ENCODE measurements around the gene ARHGEF9.
"Not testable (repeated sequence)": the region's sequence is repeated elsewhere in the genome, so short reads cannot be mapped to it uniquely, and the experiment has no call there.

The ARHGEF9 gene

DNA sequence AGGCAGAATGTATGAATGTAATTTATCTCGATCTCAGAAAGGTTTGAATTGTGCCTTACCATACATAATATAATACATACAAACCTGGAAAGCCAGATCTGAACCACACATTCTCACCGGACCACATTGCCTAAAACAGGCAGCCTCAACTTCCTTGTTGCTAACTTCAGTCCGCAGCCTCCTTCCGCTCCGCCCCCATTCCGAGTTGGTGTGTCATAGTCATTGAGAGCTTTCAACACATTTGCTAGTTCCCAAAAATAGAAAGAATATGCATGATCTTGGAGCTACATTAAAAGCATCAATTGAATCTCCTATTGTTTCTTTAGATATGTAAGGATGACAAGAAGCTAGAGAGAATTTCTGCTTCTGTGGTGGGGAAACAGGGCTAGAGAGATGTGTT lies 127.2 kb downstream of the ARHGEF9 start:
- no peak overlapping the region for H3K4me3 ChIP-seq (ENCODE audit: low read length)
- no peaks in the 10 kb centered on the region for H3K9me3 ChIP-seq (ENCODE audit: insufficient read depth, low read depth, low read length)
- H3K36me3 ChIP-seq (ENCODE audit: insufficient read depth, low read depth, low read length), result peaks cover 58% of the 10 kb centered on the region
- no peak overlapping the region for H3K9ac ChIP-seq (ENCODE audit: low read depth, low read length)
- H3K27me3 ChIP-seq (ENCODE audit: insufficient read depth, low read length), result no peaks in the 10 kb centered on the region
- H3K4me1 ChIP-seq (ENCODE audit: insufficient read depth, low read length), result no peaks in the 10 kb centered on the region; the same call in 1 of the 2 replicates
- no peak overlapping the region for H3K27ac ChIP-seq (ENCODE audit: low read length)

DNA sequence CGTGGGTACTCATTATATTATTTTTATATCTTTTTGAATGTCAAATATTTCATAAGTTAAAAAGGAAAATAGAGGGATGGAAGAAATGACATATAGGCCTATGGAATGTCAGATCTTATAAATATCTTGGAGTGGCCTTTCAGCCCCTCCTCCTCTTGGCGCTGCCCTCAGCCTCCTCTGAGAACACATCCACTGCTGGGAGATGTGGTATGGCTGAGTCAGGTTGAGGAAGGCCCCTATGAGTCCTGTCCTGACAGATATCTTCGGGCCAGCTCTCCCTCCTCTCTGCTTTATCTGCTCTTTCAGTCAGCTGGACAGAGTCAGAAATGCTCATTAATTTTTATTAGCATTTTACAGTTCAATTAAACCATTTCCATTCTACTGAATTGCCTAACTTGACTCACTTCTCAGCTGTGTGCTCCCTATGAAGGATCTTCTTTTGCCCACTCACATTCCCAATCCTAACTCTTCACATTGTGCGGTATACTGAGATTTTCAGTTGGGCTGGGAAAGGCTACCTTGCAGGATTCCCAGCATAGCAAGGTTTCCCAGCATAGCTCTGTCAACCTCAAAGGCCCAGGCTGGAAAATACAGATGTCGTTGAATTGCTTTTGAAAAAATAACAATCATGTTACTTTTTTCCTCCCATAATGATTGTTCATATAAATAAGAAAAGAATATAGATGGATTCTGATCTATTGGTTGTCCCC lies 128.0 kb downstream of the ARHGEF9 start:
- Histone ChIP-seq H3K4me1 (ENCODE audit: insufficient read depth, low read length) (no peaks in the 10 kb centered on the region; the same call in 1 of the 2 replicates), H3K9me3 (ENCODE audit: insufficient read depth, low read depth, low read length) (no peaks in the 10 kb centered on the region), H3K9ac (ENCODE audit: low read depth, low read length) (no peak overlapping the region), H3K27me3 (ENCODE audit: insufficient read depth, low read length) (no peaks in the 10 kb centered on the region), H3K4me3 (ENCODE audit: low read length) (no peak overlapping the region), H3K27ac (ENCODE audit: low read length) (no peak overlapping the region), H3K36me3 (ENCODE audit: insufficient read depth, low read depth, low read length) (peaks cover 58% of the 10 kb centered on the region)

GRCh38 chrX:63652086-63652765 lies 132.8 kb downstream of the ARHGEF9 start:
- no peak overlapping the region for H3K27ac ChIP-seq (ENCODE audit: low read length)
- no peaks in the 10 kb centered on the region for H3K9me3 ChIP-seq (ENCODE audit: insufficient read depth, low read depth, low read length)
- H3K9ac ChIP-seq (ENCODE audit: low read depth, low read length), result no peak overlapping the region
- H3K36me3 ChIP-seq (ENCODE audit: insufficient read depth, low read depth, low read length), result peaks cover 41% of the 10 kb centered on the region
- no peak overlapping the region for H3K4me3 ChIP-seq (ENCODE audit: low read length)
- H3K27me3 ChIP-seq (ENCODE audit: insufficient read depth, low read length), result no peaks in the 10 kb centered on the region
- H3K4me1 ChIP-seq (ENCODE audit: insufficient read depth, low read length), result no peaks in the 10 kb centered on the region

DNA sequence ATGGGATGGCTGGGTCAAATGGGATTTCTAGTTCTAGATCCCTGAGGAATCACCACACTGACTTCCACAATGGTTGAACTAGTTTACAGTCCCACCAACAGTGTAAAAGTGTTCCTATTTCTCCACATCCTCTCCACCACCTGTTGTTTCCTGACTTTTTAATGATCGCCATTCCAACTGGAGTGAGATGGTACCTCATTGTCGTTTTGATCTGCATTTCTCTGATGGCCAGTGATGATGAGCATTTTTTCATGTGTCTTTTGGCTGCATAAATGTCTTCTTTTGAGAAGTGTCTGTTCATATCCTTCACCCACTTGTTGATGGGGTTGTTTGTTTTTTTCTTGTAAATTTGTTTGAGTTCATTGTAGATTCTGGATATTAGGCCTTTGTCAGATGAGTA lies 139.3 kb downstream of the ARHGEF9 start:
- not testable (repeated sequence) for H3K4me1 ChIP-seq (ENCODE audit: insufficient read depth, low read length); H3K27ac ChIP-seq (ENCODE audit: low read length); H3K9me3 ChIP-seq (ENCODE audit: insufficient read depth, low read depth, low read length); H3K9ac ChIP-seq (ENCODE audit: low read depth, low read length); H3K36me3 ChIP-seq (ENCODE audit: insufficient read depth, low read depth, low read length); H3K4me3 ChIP-seq (ENCODE audit: low read length); H3K27me3 ChIP-seq (ENCODE audit: insufficient read depth, low read length)

- Histone ChIP-seq H3K9me3 (ENCODE audit: insufficient read depth, low read depth, low read length) (no peaks in the 10 kb centered on the region), H3K9ac (ENCODE audit: low read depth, low read length) (no peak overlapping the region), H3K36me3 (ENCODE audit: insufficient read depth, low read depth, low read length) (peaks cover 44% of the 10 kb centered on the region), H3K4me1 (ENCODE audit: insufficient read depth, low read length) (no peaks in the 10 kb centered on the region), H3K27me3 (ENCODE audit: insufficient read depth, low read length) (no peaks in the 10 kb centered on the region), H3K27ac (ENCODE audit: low read length) (no peak overlapping the region), H3K4me3 (ENCODE audit: low read length) (no peak overlapping the region)
These were observed 149.3 kb downstream of the ARHGEF9 start for GRCh38 chrX:63635750-63636149.

- H3K9me3 ChIP-seq (ENCODE audit: insufficient read depth, low read depth, low read length), result no peaks in the 10 kb centered on the region
- no peaks in the 10 kb centered on the region for H3K4me1 ChIP-seq (ENCODE audit: insufficient read depth, low read length)
- H3K36me3 ChIP-seq (ENCODE audit: insufficient read depth, low read depth, low read length), result no peaks in the 10 kb centered on the region
- H3K9ac ChIP-seq (ENCODE audit: low read depth, low read length), result no peak overlapping the region
- no peak overlapping the region for H3K4me3 ChIP-seq (ENCODE audit: low read length)
- H3K27me3 ChIP-seq (ENCODE audit: insufficient read depth, low read length), result no peaks in the 10 kb centered on the region
- H3K27ac ChIP-seq (ENCODE audit: low read length), result no peak overlapping the region
These were observed 171.4 kb downstream of the ARHGEF9 start for GRCh38 chrX:63613531-63614028.

GRCh38 chrX:63585936-63586335 lies 199.1 kb downstream of the ARHGEF9 start:
- H3K27me3 ChIP-seq (ENCODE audit: insufficient read depth, low read length), result no peaks in the 10 kb centered on the region
- no peak overlapping the region for H3K4me3 ChIP-seq (ENCODE audit: low read length)
- H3K36me3 ChIP-seq (ENCODE audit: insufficient read depth, low read depth, low read length), result no peaks in the 10 kb centered on the region
- H3K9me3 ChIP-seq (ENCODE audit: insufficient read depth, low read depth, low read length), result no peaks in the 10 kb centered on the region
- H3K9ac ChIP-seq (ENCODE audit: low read depth, low read length), result no peak overlapping the region
- H3K4me1 ChIP-seq (ENCODE audit: insufficient read depth, low read length), result peaks cover 7% of the 10 kb centered on the region; the same call in 1 of the 2 replicates
- no peak overlapping the region for H3K27ac ChIP-seq (ENCODE audit: low read length)

Data from iPS-20b (cell line).